OCI-LY7 (cell line): ENCODE data around the gene NALCN. TPM values are rescaled to one million over a fixed set of nuclear protein-coding genes. Genes with fewer than 3 reads are reported as not detected.

Source experiments
- BruUV-seq: library from RNA; stranded (reverse); fragments of 400-500 nt; replicated peaks from 2 replicates; lab custom pipeline; 2021; lab: Mats Ljungman, UMichigan
- CTCF ChIA-PET: fragments of 300-600 bp; sonication (Branson Sonifier 250); formaldehyde crosslinking; loops from one replicate; lab custom pipeline; 2022; ENCODE audit warnings: antibody characterized with exemption; ENCODE audit not compliant: unreplicated experiment; lab: Charles Lee
- POLR2A ChIA-PET: fragments of 300-600 bp; sonication (Branson Sonifier 250); formaldehyde crosslinking; loops from one replicate; lab custom pipeline; 2022; ENCODE audit warnings: antibody characterized with exemption; lab: Charles Lee
- DNase-seq: peaks from one replicate; pipeline ENCODE4 v3.0.0-alpha.2; 2015; ENCODE audit warnings: low spot score
- H2AFZ ChIP-seq: fragments of 200-600 bp; sonication (generic), shearing (Covaris generic); 2 replicates; pipeline ENCODE4 v1.6.1; 2014; ENCODE audit warnings: mild to moderate bottlenecking, antibody characterized with exemption, low read length, moderate library complexity
- H3K27ac ChIP-seq: fragments of 200-600 bp; sonication (generic); 2 replicates; pipeline ENCODE4 v1.5.1; 2014; ENCODE audit warnings: mixed run types, low read depth, mild to moderate bottlenecking, moderate library complexity, low read length, inconsistent platforms; ENCODE audit not compliant: poor library complexity, severe bottlenecking
- H3K36me3 ChIP-seq: fragments of 200-600 bp; sonication (generic); 2 replicates; pipeline ENCODE4 v1.6.1; 2014; ENCODE audit warnings: mild to moderate bottlenecking, antibody characterized with exemption, low read length, moderate library complexity, mixed read lengths; ENCODE audit not compliant: insufficient read depth
- H3K4me1 ChIP-seq: fragments of 200-600 bp; sonication (generic); 2 replicates; pipeline ENCODE4 v1.5.1; 2014; ENCODE audit warnings: mild to moderate bottlenecking, low read length; ENCODE audit not compliant: insufficient read depth, poor library complexity, severe bottlenecking
- H3K4me2 ChIP-seq: fragments of 200-600 bp; sonication (generic); 2 replicates; pipeline ENCODE4 v1.6.1; 2014; ENCODE audit warnings: mild to moderate bottlenecking, low read length
- H3K4me3 ChIP-seq: fragments of 200-600 bp; sonication (generic); 2 replicates; pipeline ENCODE4 v1.5.1; 2014; ENCODE audit warnings: mild to moderate bottlenecking, low read depth, low read length; ENCODE audit not compliant: poor library complexity, severe bottlenecking
- H3K79me2 ChIP-seq: fragments of 200-600 bp; sonication (generic); 2 replicates; pipeline ENCODE4 v1.6.1; 2016; ENCODE audit warnings: low read depth, mild to moderate bottlenecking, low read length, moderate library complexity, mixed read lengths; ENCODE audit not compliant: insufficient read depth
- H3K9me2 ChIP-seq: fragments of 200-600 bp; sonication (generic); 2 replicates; pipeline ENCODE4 v1.6.1; 2016; ENCODE audit warnings: mild to moderate bottlenecking, low read length, mixed read lengths; ENCODE audit not compliant: insufficient read depth
- H3K9me3 ChIP-seq: fragments of 200-600 bp; sonication (generic); 2 replicates; pipeline ENCODE4 v1.6.1; 2014; ENCODE audit warnings: mild to moderate bottlenecking, mixed run types, low read length, mixed read lengths
- H4K20me1 ChIP-seq: fragments of 200-600 bp; sonication (generic); 2 replicates; pipeline ENCODE4 v1.6.1; 2014; ENCODE audit warnings: mild to moderate bottlenecking, antibody characterized with exemption, low read length, moderate library complexity, mixed read lengths; ENCODE audit not compliant: insufficient read depth
- CTCF ChIP-seq: fragments of 200-600 bp; sonication (generic); conservative IDR thresholded peaks from 2 replicates; pipeline ENCODE4 v1.5.1; 2014; ENCODE audit warnings: mild to moderate bottlenecking, antibody characterized with exemption, low read length, moderate library complexity, mixed read lengths
- EZH2phosphoT487 ChIP-seq: fragments of 200-600 bp; sonication (generic); IDR thresholded peaks from 2 replicates; pipeline ENCODE4 v1.6.1; 2018; ENCODE audit warnings: low read depth, borderline replicate concordance, mild to moderate bottlenecking, mixed run types, antibody characterized with exemption, low read length, moderate library complexity, mixed read lengths
- intact Hi-C: fragments of 100-400 bp; cut with micrococcal nuclease; formaldehyde crosslinking; loops from one replicate; pipeline ENCODE4 v1.10.0; 2022; ENCODE audit not compliant: unreplicated experiment
- total RNA-seq, 2 experiments: library from RNA; depleted of rRNA in 1 of 2; stranded (reverse); fragments of >200 nt in 1 of 2; shearing (Covaris generic) in 1 of 2; gene quantifications; 2 replicates each; pipeline ENCODE4 v1.2.3, GENCODE V29; 2014 to 2022

Gene NALCN
- total RNA-seq, 2 experiments from 2014 or later: not detected

DNA sequence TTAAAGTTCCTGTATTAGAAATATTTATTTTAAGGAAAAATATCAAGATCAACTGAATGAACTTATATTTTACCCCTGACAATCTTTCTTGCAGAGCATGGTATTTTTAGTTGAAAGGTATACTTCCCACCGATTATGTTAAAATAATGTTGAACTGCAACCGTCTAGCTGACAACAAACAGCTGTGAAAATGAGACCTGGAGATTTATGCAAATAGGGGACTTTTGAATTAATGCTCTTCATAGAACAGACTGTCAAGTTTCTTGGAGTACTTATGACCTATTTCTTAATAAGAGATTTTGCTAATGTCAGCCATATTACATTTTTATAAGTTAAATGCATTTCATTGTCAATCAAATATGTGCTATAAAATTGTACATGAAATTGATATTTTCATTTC lies 210.9 kb downstream of the NALCN start:
- Histone ChIP-seq H3K9me2 (no peaks in the 10 kb centered on the region), H3K36me3 (no peaks in the 10 kb centered on the region), H4K20me1 (no peaks in the 10 kb centered on the region), H2AFZ (no peak overlapping the region), H3K79me2 (no peaks in the 10 kb centered on the region), H3K4me1 (no peaks in the 10 kb centered on the region), H3K4me2 (no peak overlapping the region), H3K27ac (no peak overlapping the region), H3K4me3 (no peak overlapping the region), H3K9me3 (no peaks in the 10 kb centered on the region)
- DNase-seq: no peak
- no TSS peak for BruUV-seq
- CTCF ChIA-PET: no interaction called here
- TF ChIP-seq CTCF: no peak
- no peak for TF ChIP-seq EZH2phosphoT487
- intact Hi-C loops: no loop called here
- POLR2A ChIA-PET: no interaction called here

DNA sequence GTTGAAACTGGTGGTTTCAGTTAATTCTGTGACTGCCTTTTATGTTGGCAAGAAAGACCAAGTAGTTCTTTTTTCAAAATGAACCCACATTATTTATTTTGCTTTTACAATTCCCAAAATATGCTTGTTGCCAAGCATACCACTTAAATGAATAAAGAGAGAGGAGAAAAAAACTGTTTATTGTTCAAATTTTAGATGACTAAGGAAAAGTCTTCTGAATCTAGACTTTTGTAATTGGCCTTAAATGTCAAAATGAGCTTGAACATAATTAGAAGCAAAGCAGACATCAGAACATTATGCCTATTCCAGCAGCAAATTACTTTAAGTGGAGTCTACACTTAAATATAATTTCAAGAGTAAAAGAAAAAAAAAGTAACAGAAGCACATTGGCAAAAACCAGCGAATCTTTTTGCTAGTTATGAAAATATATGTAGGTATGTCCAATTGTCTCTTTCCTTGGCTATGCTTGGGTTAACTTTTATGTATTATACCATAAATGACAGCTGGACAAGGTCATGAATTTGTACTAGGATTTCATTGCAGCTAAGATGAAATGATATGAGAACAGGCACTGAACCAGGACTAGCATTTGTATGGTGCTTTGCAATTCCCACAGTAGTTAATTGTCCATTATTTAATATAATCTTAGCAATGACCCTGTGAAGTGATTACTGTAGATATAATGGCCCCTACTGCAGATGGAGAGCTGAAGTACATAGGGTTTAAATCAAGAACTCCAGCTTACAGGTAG lies 211.9 kb downstream of the NALCN start:
- ChIA-PET POLR2A (no interaction called here), CTCF (no interaction called here)
- H2AFZ ChIP-seq: no peak overlapping the region
- H3K9me2 ChIP-seq: no peaks in the 10 kb centered on the region
- no peaks in the 10 kb centered on the region for H3K79me2 ChIP-seq
- H3K4me2 ChIP-seq: no peak overlapping the region
- H4K20me1 ChIP-seq: no peaks in the 10 kb centered on the region
- no peaks in the 10 kb centered on the region for H3K36me3 ChIP-seq
- H3K4me3 ChIP-seq: no peak overlapping the region
- no TSS peak for BruUV-seq
- no peaks in the 10 kb centered on the region for H3K9me3 ChIP-seq
- H3K4me1 ChIP-seq: no peaks in the 10 kb centered on the region
- intact Hi-C loops: no loop called here
- TF ChIP-seq EZH2phosphoT487: no peak
- no peak for TF ChIP-seq CTCF
- no peak for DNase-seq
- no peak overlapping the region for H3K27ac ChIP-seq

DNA sequence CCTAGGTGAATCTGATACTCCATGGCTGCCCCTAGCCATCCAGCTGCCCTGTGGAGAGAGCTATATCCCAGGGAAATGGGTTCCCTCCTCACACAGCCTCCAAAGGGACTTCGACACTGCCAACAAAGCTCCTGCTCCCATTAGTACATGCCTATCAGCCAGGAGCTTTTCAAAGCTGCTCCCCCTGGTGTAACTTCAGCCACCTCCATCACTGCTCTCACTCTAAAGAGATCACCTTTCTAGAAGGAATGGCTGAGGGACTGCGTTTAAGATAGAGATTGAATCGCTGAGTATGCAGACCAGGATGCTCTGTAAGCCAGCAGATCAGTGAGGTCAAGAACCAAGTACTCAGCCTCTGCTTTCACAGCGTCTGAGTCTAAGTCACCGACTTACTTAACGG lies 213.7 kb downstream of the NALCN start:
- TF ChIP-seq EZH2phosphoT487 (no peak), CTCF (no peak)
- no TSS peak for BruUV-seq
- intact Hi-C loops: no loop called here

More for the DNA sequence above, 213.7 kb downstream of the NALCN start:
- no peak overlapping the region for H3K4me2 ChIP-seq
- ChIA-PET POLR2A (no interaction called here), CTCF (no interaction called here)
- no peak overlapping the region for H3K4me3 ChIP-seq
- no peak for DNase-seq
- no peaks in the 10 kb centered on the region for H3K36me3 ChIP-seq
- no peaks in the 10 kb centered on the region for H3K79me2 ChIP-seq
- no peak overlapping the region for H2AFZ ChIP-seq
- H3K9me2 ChIP-seq: no peaks in the 10 kb centered on the region
- H3K4me1 ChIP-seq: no peaks in the 10 kb centered on the region
- H3K27ac ChIP-seq: no peak overlapping the region
- H4K20me1 ChIP-seq: no peaks in the 10 kb centered on the region
- no peaks in the 10 kb centered on the region for H3K9me3 ChIP-seq
